GM21367 (cell line): ENCODE results near the gene RGCC.
"Not testable (repeated sequence)": the region's sequence is repeated elsewhere in the genome, so short reads cannot be mapped to it uniquely, and the experiment has no call there.

ENCODE experiments used
- ATAC-seq: cut with Tn5 transposase; IDR thresholded peaks from one replicate; pipeline ENCODE4 v1.9.1; 2021; ENCODE audit not compliant: unreplicated experiment

RGCC gene

GRCh38 chr13:41456768-41457588 lies at the start of gene RGCC:
RGCC (plus strand) TSS chr13:41457550; CDS start chr13:41457708, 158 bp downstream.
- peak; percentile 63 for ATAC-seq

- ATAC-seq = no peak
Observed at GRCh38 chr13:41408121-41408520, 49.2 kb upstream of the RGCC start.

- ATAC-seq = no peak
Observed at GRCh38 chr13:41408746-41409145, 48.6 kb upstream of the RGCC start.

- no peak for ATAC-seq
Observed at GRCh38 chr13:41409611-41410010, 47.7 kb upstream of the RGCC start.

- ATAC-seq = no peak
Observed at GRCh38 chr13:41411060-41411459, 46.3 kb upstream of the RGCC start.

GRCh38 chr13:41411522-41411921 lies 45.8 kb upstream of the RGCC start:
- no peak for ATAC-seq

GRCh38 chr13:41413872-41414271 lies 43.5 kb upstream of the RGCC start:
- no peak for ATAC-seq

GRCh38 chr13:41416276-41416675 lies 41.1 kb upstream of the RGCC start:
- ATAC-seq = no peak

- ATAC-seq = no peak
Observed at GRCh38 chr13:41418027-41418426, 39.3 kb upstream of the RGCC start.

GRCh38 chr13:41418731-41419130 lies 38.6 kb upstream of the RGCC start:
- no peak for ATAC-seq

- no peak for ATAC-seq
Observed at GRCh38 chr13:41419206-41419605, 38.1 kb upstream of the RGCC start.

GRCh38 chr13:41420146-41420545 lies 37.2 kb upstream of the RGCC start:
- ATAC-seq = no peak

GRCh38 chr13:41421330-41421729 lies 36.0 kb upstream of the RGCC start:
- ATAC-seq = not testable (repeated sequence)

GRCh38 chr13:41421983-41422382 lies 35.4 kb upstream of the RGCC start:
- not testable (repeated sequence) for ATAC-seq

- ATAC-seq = not testable (repeated sequence)
Observed at GRCh38 chr13:41423259-41423658, 34.1 kb upstream of the RGCC start.

- ATAC-seq = not testable (repeated sequence)
Observed at GRCh38 chr13:41424675-41425074, 32.7 kb upstream of the RGCC start.

GRCh38 chr13:41426047-41426446 lies 31.3 kb upstream of the RGCC start:
- ATAC-seq = no peak

- ATAC-seq = no peak
Observed at GRCh38 chr13:41427666-41428065, 29.7 kb upstream of the RGCC start.

- ATAC-seq = no peak
Observed at GRCh38 chr13:41428155-41428554, 29.2 kb upstream of the RGCC start.

- not testable (repeated sequence) for ATAC-seq
Observed at GRCh38 chr13:41434030-41434429, 23.3 kb upstream of the RGCC start.

GRCh38 chr13:41434831-41435520 lies 22.4 kb upstream of the RGCC start:
- no peak for ATAC-seq

GRCh38 chr13:41443969-41444368 lies 13.4 kb upstream of the RGCC start:
- ATAC-seq = no peak
